Neuronal stem cell (in vitro differentiated cells): ENCODE data around the gene ODAD3.

Experiments
- DNase-seq: peaks from one replicate; pipeline ENCODE4 v3.0.0-alpha.2; 2013; ENCODE audit warnings: low spot score
- H2AFZ ChIP-seq: one replicate; pipeline ENCODE4 v1.6.1; 2013; ENCODE audit warnings: mild to moderate bottlenecking, low read length, inconsistent platforms
- H2AK5ac ChIP-seq: 2 replicates; pipeline ENCODE4 v1.6.1; 2013; ENCODE audit warnings: low read depth, mild to moderate bottlenecking, inconsistent platforms, low read length, moderate library complexity, mixed read lengths
- H2BK120ac ChIP-seq: 2 replicates; pipeline ENCODE4 v1.6.1; 2013; ENCODE audit warnings: low read depth, mild to moderate bottlenecking, inconsistent platforms, low read length, moderate library complexity, mixed read lengths
- H2BK12ac ChIP-seq: one replicate; pipeline ENCODE4 v1.6.1; 2013; ENCODE audit warnings: low read length, inconsistent platforms
- H2BK15ac ChIP-seq: 2 replicates; pipeline ENCODE4 v1.6.1; 2013; ENCODE audit warnings: mild to moderate bottlenecking, low read length, inconsistent platforms, mixed read lengths
- H2BK5ac ChIP-seq: one replicate; pipeline ENCODE4 v1.6.1; 2013; ENCODE audit warnings: inconsistent platforms, mild to moderate bottlenecking, low read length, moderate library complexity
- H3K14ac ChIP-seq: one replicate; pipeline ENCODE4 v1.6.1; 2013; ENCODE audit warnings: low read length, inconsistent platforms
- H3K18ac ChIP-seq: 2 replicates; pipeline ENCODE4 v1.6.1; 2013; ENCODE audit warnings: low read length, inconsistent platforms
- H3K23ac ChIP-seq: 2 replicates; pipeline ENCODE4 v1.6.1; 2013; ENCODE audit warnings: low read depth, mild to moderate bottlenecking, mixed read lengths, low read length, inconsistent platforms; ENCODE audit not compliant: poor library complexity
- H3K27ac ChIP-seq: replicated peaks from 3 replicates; pipeline ENCODE4 v1.5.1; 2013; ENCODE audit warnings: low read length, inconsistent platforms
- H3K27me3 ChIP-seq, 3 experiments: 2 replicates each; pipeline ENCODE4 v1.6.1; 2013; ENCODE audit warnings: low read length in 3 of 3, mild to moderate bottlenecking in 2 of 3, inconsistent platforms in 1 of 3, low read depth in 1 of 3, mixed read lengths in 1 of 3, moderate library complexity in 1 of 3; ENCODE audit not compliant: control insufficient read depth in 3 of 3, insufficient read depth in 3 of 3
- H3K36me3 ChIP-seq, 2 donors: replicated peaks in 1 of 2; 2 replicates each; pipeline ENCODE4 v1.6.1; 2013; ENCODE audit warnings: low read length in 2 of 2; ENCODE audit not compliant: control insufficient read depth in 2 of 2, insufficient read depth in 2 of 2
- H3K4ac ChIP-seq: 2 replicates; pipeline ENCODE4 v1.6.1; 2013; ENCODE audit warnings: inconsistent platforms, mild to moderate bottlenecking, low read length, moderate library complexity
- H3K4me1 ChIP-seq, 2 donors: 1 replicate in 1 of 2; 2 replicates in 1 of 2; pipeline ENCODE4 v1.6.1; 2013; ENCODE audit warnings: low read length in 2 of 2, low read depth in 1 of 2; ENCODE audit not compliant: control insufficient read depth in 2 of 2, insufficient read depth in 1 of 2
- H3K4me2 ChIP-seq: one replicate; pipeline ENCODE4 v1.6.1; 2013; ENCODE audit warnings: mild to moderate bottlenecking, low read length, inconsistent platforms; ENCODE audit not compliant: insufficient read depth, poor library complexity, severe bottlenecking
- H3K4me3 ChIP-seq, 2 donors: 2 replicates each; pipeline ENCODE4 v1.5.1; 2013; ENCODE audit warnings: low read length in 2 of 2, mild to moderate bottlenecking in 2 of 2, inconsistent platforms in 1 of 2, moderate library complexity in 1 of 2
- H3K79me1 ChIP-seq: one replicate; pipeline ENCODE4 v1.6.1; 2013; ENCODE audit warnings: low read depth, mild to moderate bottlenecking, inconsistent platforms, low read length, moderate library complexity
- H3K9ac ChIP-seq: one replicate; pipeline ENCODE4 v1.6.1; 2013; ENCODE audit warnings: mild to moderate bottlenecking, low read depth, low read length, inconsistent platforms; ENCODE audit not compliant: poor library complexity
- H3K9me3 ChIP-seq, 2 donors: replicated peaks in 1 of 2; 2 replicates each; pipeline versions ENCODE3 to v1.6.1; 2013; ENCODE audit warnings: low read length in 2 of 2, mild to moderate bottlenecking in 2 of 2, inconsistent platforms in 1 of 2, low read depth in 1 of 2, mixed read lengths in 1 of 2, moderate library complexity in 1 of 2; ENCODE audit not compliant: control insufficient read depth in 2 of 2, insufficient read depth in 1 of 2
- H4K8ac ChIP-seq: one replicate; pipeline ENCODE4 v1.6.1; 2013; ENCODE audit warnings: low read depth, mild to moderate bottlenecking, inconsistent platforms, low read length, moderate library complexity
- H4K91ac ChIP-seq: one replicate; pipeline ENCODE4 v1.6.1; 2013; ENCODE audit warnings: low read length, low read depth, mild to moderate bottlenecking, inconsistent platforms; ENCODE audit not compliant: poor library complexity
- WGBS, 2 donors: extraction: QIAGEN DNeasy Blood & Tissue Kit; methylation state at CpG; one replicate each; pipeline ENCODE4 v1.1.7; 2013; ENCODE audit warnings: missing lambda C conversion rate in 2 of 2, mixed read lengths in 1 of 2; ENCODE audit not compliant: insufficient read length in 2 of 2, insufficient replicate concordance in 1 of 2; ENCODE audit errors: extremely low coverage in 2 of 2; 5-methylcytosine and 5-hydroxymethylcytosine counted together

ODAD3 gene

DNA sequence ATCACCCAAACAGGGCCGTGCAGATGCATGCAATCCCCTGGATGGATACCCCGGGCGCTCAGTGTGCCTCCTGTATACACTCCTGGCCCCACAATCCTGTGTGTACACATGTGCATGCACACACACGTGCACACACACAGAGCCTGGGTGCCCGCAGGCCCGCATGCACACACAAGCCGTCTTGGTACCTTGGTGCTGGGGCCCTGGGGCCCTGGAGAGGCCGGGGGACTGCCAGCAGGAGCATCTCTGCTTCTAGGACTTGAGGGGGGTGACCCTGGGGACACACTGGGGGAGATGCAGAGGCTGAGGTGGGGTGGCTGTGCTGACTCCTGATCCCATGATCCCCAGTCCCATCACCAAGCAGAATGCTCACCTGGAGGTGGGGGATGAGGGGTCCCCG is 35.3 kb downstream of the ODAD3 start:
- H2BK15ac ChIP-seq = no peak overlapping the region
- WGBS, 2 donors = no CpG with 5 or more reads among the region's 9 CpGs
- no peak for DNase-seq

DNA sequence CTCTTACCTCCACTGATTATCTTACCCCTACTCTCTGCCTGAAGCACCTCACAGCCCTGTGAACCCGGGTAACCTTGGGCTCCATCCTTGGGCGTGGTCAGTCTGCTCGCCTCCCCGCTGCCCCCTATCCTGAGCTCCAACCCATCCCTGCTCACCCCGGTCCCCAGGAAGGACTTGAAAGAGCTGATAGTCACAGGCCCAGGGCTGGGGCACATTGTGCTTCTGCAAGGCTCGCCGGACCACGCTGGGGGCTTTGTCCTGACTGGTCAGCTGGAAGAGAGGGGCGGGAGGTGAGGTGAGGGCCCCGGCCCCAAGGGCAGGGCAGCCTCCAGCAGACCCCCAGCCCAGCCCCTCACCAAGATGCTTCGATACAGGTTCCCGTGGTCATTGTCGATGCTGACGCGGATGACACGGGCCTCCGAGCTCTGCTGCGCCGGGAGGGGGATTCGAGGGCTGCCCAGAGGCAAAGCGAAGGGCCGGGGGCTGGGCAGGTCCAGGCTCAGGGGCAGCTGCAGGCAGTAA is 37.8 kb downstream of the ODAD3 start:
- Histone ChIP-seq H3K4me1 (no peaks in the 10 kb centered on the region), H3K23ac (no peak overlapping the region), H2AFZ (peak overlapping the region; percentile 67), H2BK120ac (no peak overlapping the region), H4K8ac (no peak overlapping the region), H2AK5ac (peak overlapping the region; percentile 63), H2BK12ac (no peak overlapping the region), H3K27ac (no peak overlapping the region), H3K4me2 (no peak overlapping the region), H4K91ac (no peak overlapping the region), H3K36me3 (no peaks in the 10 kb centered on the region), H2BK15ac (no peak overlapping the region), H3K4ac (no peak overlapping the region), H3K9me3 (no peaks in the 10 kb centered on the region), H3K4me3 (no peak overlapping the region), H2BK5ac (peak overlapping the region; percentile 82), H3K27me3 (no peaks in the 10 kb centered on the region), H3K14ac (no peak overlapping the region), H3K18ac (peak overlapping the region; percentile 57), H3K9ac (no peak overlapping the region), H3K79me1 (no peaks in the 10 kb centered on the region)
- WGBS, 2 donors = no CpG with 5 or more reads among the region's 22 CpGs
- DNase-seq = no peak

More for the DNA sequence above, 35.3 kb downstream of the ODAD3 start:
- Histone ChIP-seq H2BK12ac (no peak overlapping the region), H3K4me3 (no peak overlapping the region), H4K8ac (no peak overlapping the region), H3K79me1 (no peaks in the 10 kb centered on the region), H2BK5ac (peak overlapping the region; percentile 24), H2AFZ (no peak overlapping the region), H3K4ac (no peak overlapping the region), H3K27me3 (no peaks in the 10 kb centered on the region), H3K9me3 (no peaks in the 10 kb centered on the region), H2AK5ac (peak overlapping the region; percentile 75), H3K9ac (no peak overlapping the region), H3K18ac (no peak overlapping the region), H3K4me1 (peaks cover 0 to 2% of the 10 kb centered on the region in 2 donors), H3K27ac (no peak overlapping the region), H3K23ac (no peak overlapping the region), H2BK120ac (no peak overlapping the region), H3K36me3 (no peaks in the 10 kb centered on the region), H3K4me2 (no peak overlapping the region), H4K91ac (no peak overlapping the region), H3K14ac (no peak overlapping the region)

- no peak overlapping the region for H3K4ac ChIP-seq
- no peak overlapping the region for H3K27ac ChIP-seq
- H2AK5ac ChIP-seq = no peak overlapping the region
- H2BK120ac ChIP-seq = no peak overlapping the region
- H2BK12ac ChIP-seq = no peak overlapping the region
- H3K36me3 ChIP-seq = no peaks in the 10 kb centered on the region
- H3K79me1 ChIP-seq = no peaks in the 10 kb centered on the region
- H4K8ac ChIP-seq = no peak overlapping the region
- peaks cover 1 to 4% of the 10 kb centered on the region in 2 donors for H3K9me3 ChIP-seq
- no peak overlapping the region for H3K4me2 ChIP-seq
- no peak overlapping the region for H3K14ac ChIP-seq
- no peak overlapping the region for H4K91ac ChIP-seq
- H3K9ac ChIP-seq = no peak overlapping the region
- no peak overlapping the region for H2BK15ac ChIP-seq
- no peak overlapping the region for H2BK5ac ChIP-seq
- no peak overlapping the region for H3K18ac ChIP-seq
- WGBS, 2 donors = no CpG with 5 or more reads among the region's 4 CpGs
- no peak overlapping the region for H2AFZ ChIP-seq
- H3K4me1 ChIP-seq = no peaks in the 10 kb centered on the region
- H3K4me3 ChIP-seq = no peak overlapping the region
- no peak for DNase-seq
- no peaks in the 10 kb centered on the region for H3K27me3 ChIP-seq
- no peak overlapping the region for H3K23ac ChIP-seq
Observed at GRCh38 chr19:11390933-11391680, 43.8 kb downstream of the ODAD3 start.

GRCh38 chr19:11390359-11390758 is 44.6 kb downstream of the ODAD3 start:
- H3K9me3 ChIP-seq = peaks cover 1 to 4% of the 10 kb centered on the region in 2 donors
- no peak overlapping the region for H2BK15ac ChIP-seq
- H3K27me3 ChIP-seq = no peaks in the 10 kb centered on the region
- H3K36me3 ChIP-seq = no peaks in the 10 kb centered on the region
- no peak overlapping the region for H4K91ac ChIP-seq
- no peak overlapping the region for H4K8ac ChIP-seq
- H3K18ac ChIP-seq = no peak overlapping the region
- no peak overlapping the region for H3K23ac ChIP-seq
- H3K14ac ChIP-seq = no peak overlapping the region
- no peak overlapping the region for H3K4me2 ChIP-seq
- no peaks in the 10 kb centered on the region for H3K4me1 ChIP-seq
- no peak overlapping the region for H2BK12ac ChIP-seq
- no peak for DNase-seq
- no peak overlapping the region for H3K4me3 ChIP-seq
- H2AFZ ChIP-seq = no peak overlapping the region
- H2BK120ac ChIP-seq = no peak overlapping the region
- H2BK5ac ChIP-seq = no peak overlapping the region
- no peak overlapping the region for H3K9ac ChIP-seq
- no CpG with 5 or more reads among the region's 2 CpGs for WGBS, 2 donors
- H2AK5ac ChIP-seq = no peak overlapping the region
- H3K4ac ChIP-seq = no peak overlapping the region
- no peak overlapping the region for H3K27ac ChIP-seq
- no peaks in the 10 kb centered on the region for H3K79me1 ChIP-seq
